K562 (cell line): ENCODE data around the gene TSPAN15. TPM values are rescaled to one million over a fixed set of nuclear protein-coding genes. Genes with fewer than 3 reads are reported as not detected.

Experiments used
- ATAC-seq: fragments of 200-7000 bp; cut with Tn5 transposase; 3 replicates; pipeline ENCODE4 v1.9.1; 2020; ENCODE audit warnings: moderate library complexity
- BruUV-seq: library from RNA; stranded (reverse); fragments of 400-500 nt; replicated peaks from 2 replicates; lab custom pipeline; 2021; lab: Mats Ljungman, UMichigan
- CTCF ChIA-PET: fragments of 300-600 bp; formaldehyde crosslinking; extraction: SDS; loops from one replicate; lab custom pipeline; 2021; ENCODE audit warnings: low intra/inter-chr PET ratio; lab: Yijun Ruan, JAX
- POLR2A ChIA-PET: fragments of 300-600, 350-650 bp; sonication (Branson Sonifier 250); formaldehyde crosslinking; extraction: SDS; loops from one replicate; lab custom pipeline; 2021; ENCODE audit warnings: antibody characterized with exemption, inconsistent platforms; lab: Yijun Ruan, JAX
- DNase-seq, 4 experiments: peaks; one replicate each; pipeline versions ENCODE4 v3.0.0 to v3.0.0-alpha.2; 2011 to 2018; ENCODE audit warnings: low spot score in 3 of 4, mixed read lengths in 3 of 4; ENCODE audit errors: extremely low read depth in 1 of 4
- FAIRE-seq: peaks from 2 replicates; lab custom pipeline; 2011; peaks lifted over from hg19 to GRCh38; lab: Jason Lieb, UNC
- H2AFZ ChIP-seq: 2 replicates; pipeline ENCODE4 v1.6.0; 2011; ENCODE audit warnings: low read depth, low read length, control low read depth, inconsistent platforms
- H3K27ac ChIP-seq: fragments of 200-600 bp; 3 replicates; pipeline ENCODE4 v1.8.0; 2011; ENCODE audit warnings: low read depth, mild to moderate bottlenecking, control low read depth, inconsistent platforms, low read length, moderate library complexity, mixed read lengths; ENCODE audit errors: extremely low read depth
- H3K27me3 ChIP-seq, 2 experiments: fragments of 300-600 bp in 1 of 2; 2 replicates in 1 of 2; 3 replicates in 1 of 2; pipeline versions ENCODE4 v1.6.0 to v1.8.0; 2011; ENCODE audit warnings: inconsistent platforms in 2 of 2, low read length in 2 of 2, mild to moderate bottlenecking in 1 of 2, mixed read lengths in 1 of 2, moderate library complexity in 1 of 2; ENCODE audit not compliant: control insufficient read depth in 2 of 2, insufficient read depth in 2 of 2
- H3K36me3 ChIP-seq: fragments of 300-600 bp; 3 replicates; pipeline ENCODE4 v1.8.0; 2011; ENCODE audit warnings: mild to moderate bottlenecking, low read length, inconsistent platforms; ENCODE audit not compliant: control insufficient read depth, insufficient read depth
- H3K4me1 ChIP-seq, 2 experiments: fragments of 200-600 bp in 1 of 2; replicated peaks in 1 of 2; 2 replicates in 1 of 2; 3 replicates in 1 of 2; pipeline versions ENCODE4 v1.5.1 to v1.8.0; 2011; ENCODE audit warnings: inconsistent platforms in 2 of 2, low read length in 2 of 2, mild to moderate bottlenecking in 1 of 2, mixed read lengths in 1 of 2, moderate library complexity in 1 of 2; ENCODE audit not compliant: control insufficient read depth in 2 of 2, insufficient read depth in 2 of 2
- H3K4me2 ChIP-seq: 2 replicates; pipeline ENCODE4 v1.6.1; 2011; ENCODE audit warnings: low read length, control low read depth, inconsistent platforms, mixed read lengths; ENCODE audit not compliant: insufficient read depth
- H3K4me3 ChIP-seq: fragments of 200-600 bp; sonication (generic), shearing (Covaris generic); 2 replicates; pipeline ENCODE4 v1.5.1; 2016; ENCODE audit warnings: control low read depth, inconsistent platforms
- H3K79me2 ChIP-seq: fragments of 200-600 bp; 3 replicates; pipeline ENCODE4 v1.8.0; 2011; ENCODE audit warnings: low read length, inconsistent platforms; ENCODE audit not compliant: control insufficient read depth, insufficient read depth
- H3K9ac ChIP-seq, 2 experiments: 2 replicates each; pipeline versions ENCODE4 v1.6.0 to v1.6.1; 2011; ENCODE audit warnings: low read depth in 2 of 2, low read length in 2 of 2, control low read depth in 1 of 2, inconsistent platforms in 1 of 2, mild to moderate bottlenecking in 1 of 2, mixed read lengths in 1 of 2; ENCODE audit not compliant: insufficient read depth in 1 of 2
- H3K9me1 ChIP-seq: one replicate; pipeline ENCODE4 v1.6.0; 2011; ENCODE audit warnings: inconsistent platforms, mild to moderate bottlenecking, low read length, moderate library complexity; ENCODE audit not compliant: control insufficient read depth, insufficient read depth
- H3K9me3 ChIP-seq: replicated peaks from 2 replicates; pipeline ENCODE4 v1.5.1; 2011; ENCODE audit warnings: low read depth, low read length, inconsistent platforms; ENCODE audit not compliant: control insufficient read depth, insufficient read depth
- H4K20me1 ChIP-seq: replicated peaks from 2 replicates; pipeline ENCODE4 v1.6.1; 2011; ENCODE audit warnings: low read length, inconsistent platforms, mixed read lengths; ENCODE audit not compliant: control insufficient read depth, insufficient read depth
- KAT7 ChIP-seq: sonication (generic); formaldehyde crosslinking; IDR thresholded peaks from 2 replicates; pipeline ENCODE4 v1.8.0; 2022; ENCODE audit warnings: missing genetic modification reagents, mild to moderate bottlenecking, borderline replicate concordance
- MCM3 ChIP-seq: fragments of 450-650 bp; IDR thresholded peaks from 2 replicates; pipeline ENCODE4 v1.6.1; 2016
- MECOM ChIP-seq: fragments of 250-450 bp; sonication (Bioruptor Pico); IDR thresholded peaks from 2 replicates; pipeline ENCODE4 v1.8.0; 2022; ENCODE audit warnings: inconsistent platforms
- OTX1 ChIP-seq: fragments of 450-650 bp; formaldehyde crosslinking; IDR thresholded peaks from 2 replicates; pipeline ENCODE4 v1.4.0; 2022; ENCODE audit warnings: mild to moderate bottlenecking
- PHF20 ChIP-seq: fragments of 450-650 bp; IDR thresholded peaks from 2 replicates; pipeline ENCODE4 v1.6.1; 2018; ENCODE audit not compliant: partially characterized antibody
- TCF3 ChIP-seq: sonication (generic); formaldehyde crosslinking; IDR thresholded peaks from 2 replicates; pipeline ENCODE4 v1.4.0; 2020; ENCODE audit warnings: mild to moderate bottlenecking, missing genetic modification reagents
- ZKSCAN1 ChIP-seq: fragments of 150-350 bp; IDR thresholded peaks from 2 replicates; pipeline ENCODE4 v1.6.1; 2016; ENCODE audit warnings: low read depth, low read length
- ZNF551 ChIP-seq: fragments of 250-450 bp; sonication (Bioruptor Pico); IDR thresholded peaks from 2 replicates; pipeline ENCODE4 v1.5.0; 2021; ENCODE audit warnings: mild to moderate bottlenecking, moderate library complexity
- ZSCAN32 ChIP-seq: fragments of 450-650 bp; formaldehyde crosslinking; IDR thresholded peaks from 2 replicates; pipeline ENCODE4 v1.4.0; 2020; ENCODE audit warnings: mild to moderate bottlenecking, moderate library complexity
- WGBS: fragments of 100-300 bp; shearing (Covaris generic); methylation state at CpG from one replicate; pipeline ENCODE4 v1.1.6; 2016; ENCODE audit warnings: low coverage, mixed read lengths; ENCODE audit not compliant: insufficient coverage; ENCODE audit errors: missing lambda C conversion rate; 5-methylcytosine and 5-hydroxymethylcytosine counted together
- in situ Hi-C: fragments of 300-500 bp; cut with MboI; formaldehyde crosslinking; loops from 4 replicates; pipeline ENCODE4 v1.15.0; 2018; ENCODE audit warnings: inconsistent platforms, mixed read lengths
- intact Hi-C: fragments of 100-400 bp; cut with micrococcal nuclease; formaldehyde crosslinking; loops from 2 replicates; pipeline ENCODE4 v1.14.2; 2022
- polyA plus RNA-seq, 8 experiments: library from polyadenylated mRNA; depleted of rRNA in 4 of 8; stranded (reverse) in 5 of 8; unstranded in 3 of 8; fragments of >200 nt; fragmentation: Nextera tagmentation in 2 of 8; fragmentation: Illumina TruSeq in 1 of 8; extraction: Ambion mirVana in 2 of 8; extraction: Trizol in 1 of 8; gene quantifications; 2 replicates each; pipeline versions ENCODE4 v1.2.1 to v1.2.3, GENCODE V29; 2011 to 2014; ENCODE audit warnings: inconsistent platforms in 1 of 8, missing spikeins in 1 of 8
- total RNA-seq, 7 experiments: library from RNA; depleted of rRNA in 6 of 7; stranded (reverse); fragments of >200 nt in 6 of 7; fragmentation: Illumina TruSeq in 2 of 7; extraction: Trizol in 2 of 7; gene quantifications; 2 replicates each; pipeline versions ENCODE4 v1.2.1 to v1.2.3, GENCODE V29; 2011 to 2021; ENCODE audit warnings: low replicate concordance in 1 of 7
- TF ChIP-seq, protein P1 (sequence below): fragments of 450-650 bp; formaldehyde crosslinking; IDR thresholded peaks from 2 replicates; pipeline ENCODE4 v1.4.0; 2020; ENCODE audit warnings: mild to moderate bottlenecking, moderate library complexity

Gene TSPAN15
- total and polyA plus RNA-seq, 9 of the 15 experiments (the other 6 are each of a cell fraction or from before 2014, with no cell fraction given) = 0.33 to 1.0 (median 0.45) TPM; not detected in 2

DNA sequence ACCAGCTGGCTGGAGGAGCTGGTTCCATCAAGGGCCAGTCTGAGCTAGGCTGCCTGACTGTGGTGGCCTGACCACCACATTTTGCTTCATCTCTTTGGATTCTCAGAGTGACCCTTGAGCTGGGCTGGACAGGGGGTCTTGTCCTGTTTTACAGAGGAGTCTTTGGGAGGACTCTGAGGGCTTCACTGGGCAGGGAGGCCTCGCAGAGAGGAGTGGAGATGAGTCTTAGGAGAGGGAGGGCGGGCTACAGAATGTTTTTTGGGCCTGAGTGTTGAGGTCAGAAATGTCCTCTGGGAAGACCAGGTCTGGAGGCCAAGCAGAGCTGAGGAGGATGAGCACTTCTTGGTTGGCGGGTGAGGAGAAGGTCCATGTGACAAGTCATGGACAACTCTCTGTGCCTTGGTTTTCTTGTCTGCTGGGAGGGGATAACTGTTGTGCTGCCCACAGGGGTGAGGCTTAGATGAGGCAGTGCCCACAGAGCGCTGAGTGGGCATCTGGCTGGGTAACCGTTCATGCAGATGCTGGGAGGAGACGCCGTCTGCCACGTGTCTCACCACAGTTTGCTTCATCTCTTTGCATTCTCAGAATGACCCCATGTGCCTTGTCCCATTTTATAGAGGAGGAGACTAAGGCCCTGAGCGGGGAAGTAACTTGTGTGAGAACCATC is 9.4 kb downstream of the TSPAN15 start:
- CTCF ChIA-PET = no interaction called here
- POLR2A ChIA-PET = interaction anchor here (0.6 to 0.8 kb wide), 2 partner anchors 9 to 28 kb away, joined by 3 read pairs; no protein-coding TSS in a partner anchor
- FAIRE-seq = no peak

More for the DNA sequence above, 9.4 kb downstream of the TSPAN15 start:
- Histone ChIP-seq H4K20me1 (no peaks in the 10 kb centered on the region), H3K9me1 (no peaks in the 10 kb centered on the region), H3K27ac (no peak overlapping the region), H3K36me3 (no peaks in the 10 kb centered on the region), H3K4me2 (no peak overlapping the region), H3K79me2 (no peaks in the 10 kb centered on the region), H3K4me3 (no peak overlapping the region), H3K9me3 (no peaks in the 10 kb centered on the region), H3K4me1 (peaks cover 6 to 22% of the 10 kb centered on the region in 2 experiments), H3K27me3 (peaks cover 0 to 4% of the 10 kb centered on the region in 2 experiments; a peak in 1 of 5 replicates), H2AFZ (no peak overlapping the region), H3K9ac (0 out of 4 replicates have a peak overlapping the region, but pooled peaks of 1 of the 2 experiments have one; percentile 0)
- WGBS = 38% methylated on average over 9 of the region's 9 CpGs
- no peak for DNase-seq
- in situ Hi-C loops = no loop called here
- TF ChIP-seq ZKSCAN1 (no peak), MECOM (no peak), ZNF551 (CRISPR knock-in tag) (no peak), ZSCAN32 (CRISPR knock-in tag) (no peak), KAT7 (CRISPR knock-in tag) (no peak), MCM3 (no peak), PHF20 (no peak), OTX1 (no peak), TCF3 (CRISPR knock-in tag) (no peak)
- TF ChIP-seq, protein P1, sequence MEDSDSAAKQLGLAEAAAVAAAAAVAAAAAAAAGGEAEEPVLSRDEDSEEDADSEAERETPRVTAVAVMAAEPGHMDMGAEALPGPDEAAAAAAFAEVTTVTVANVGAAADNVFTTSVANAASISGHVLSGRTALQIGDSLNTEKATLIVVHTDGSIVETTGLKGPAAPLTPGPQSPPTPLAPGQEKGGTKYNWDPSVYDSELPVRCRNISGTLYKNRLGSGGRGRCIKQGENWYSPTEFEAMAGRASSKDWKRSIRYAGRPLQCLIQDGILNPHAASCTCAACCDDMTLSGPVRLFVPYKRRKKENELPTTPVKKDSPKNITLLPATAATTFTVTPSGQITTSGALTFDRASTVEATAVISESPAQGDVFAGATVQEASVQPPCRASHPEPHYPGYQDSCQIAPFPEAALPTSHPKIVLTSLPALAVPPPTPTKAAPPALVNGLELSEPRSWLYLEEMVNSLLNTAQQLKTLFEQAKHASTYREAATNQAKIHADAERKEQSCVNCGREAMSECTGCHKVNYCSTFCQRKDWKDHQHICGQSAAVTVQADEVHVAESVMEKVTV = no peak
- no TSS peak for BruUV-seq
- intact Hi-C loops = no loop called here
- ATAC-seq = no peak
